GM12878 (cell line): Measurements from ENCODE around the gene CILP. TPM values are rescaled to one million over a fixed set of nuclear protein-coding genes. Genes with fewer than 3 reads are reported as not detected.

Source experiments
- ATAC-seq: fragments of 200-7000 bp; cut with Tn5 transposase; 3 replicates; pipeline ENCODE4 v1.9.1; 2020; ENCODE audit warnings: mild to moderate bottlenecking, moderate library complexity
- BruUV-seq: library from RNA; stranded (reverse); fragments of 400-500 nt; replicated peaks from 2 replicates; lab custom pipeline; 2021; lab: Mats Ljungman, UMichigan
- CTCF ChIA-PET: fragments of 300-600 bp; sonication (Branson Sonifier 250); formaldehyde crosslinking; extraction: SDS; loops from one replicate; lab custom pipeline; 2021; ENCODE audit warnings: inconsistent platforms; lab: Yijun Ruan, JAX
- POLR2A ChIA-PET: fragments of 350-600 bp; formaldehyde crosslinking; extraction: SDS; loops from one replicate; lab custom pipeline; 2021; ENCODE audit warnings: inconsistent platforms; lab: Charles Lee
- RAD21 ChIA-PET: fragments of 300-600 bp; sonication (Branson Sonifier 250); formaldehyde crosslinking; loops from one replicate; lab custom pipeline; 2023; ENCODE audit warnings: antibody characterized with exemption; ENCODE audit not compliant: unreplicated experiment; lab: Charles Lee
- SMC1A ChIA-PET: fragments of 300-600 bp; sonication (Branson Sonifier 250); formaldehyde crosslinking; loops from one replicate; lab custom pipeline; 2023; ENCODE audit not compliant: unreplicated experiment, uncharacterized antibody; lab: Charles Lee
- DNase-seq: peaks from one replicate; pipeline ENCODE4 v3.0.0-alpha.2; 2011; ENCODE audit warnings: low read depth, low spot score
- FAIRE-seq: peaks from 3 replicates; lab custom pipeline; 2011; peaks lifted over from hg19 to GRCh38; lab: Jason Lieb, UNC
- H2AFZ ChIP-seq: 2 replicates; pipeline ENCODE4 v1.6.0; 2011; ENCODE audit warnings: low read depth, low read length, control low read depth; ENCODE audit not compliant: control insufficient read depth
- H3K27ac ChIP-seq: 2 replicates; pipeline ENCODE4 v1.5.1; 2011; ENCODE audit warnings: control low read depth; ENCODE audit not compliant: control insufficient read depth, insufficient read depth
- H3K27me3 ChIP-seq, 2 experiments: replicated peaks in 1 of 2; 2 replicates each; pipeline versions ENCODE4 v1.6.0 to v1.6.1; 2011; ENCODE audit warnings: low read length in 1 of 2; ENCODE audit not compliant: control insufficient read depth in 2 of 2, insufficient read depth in 2 of 2
- H3K36me3 ChIP-seq, 2 experiments: 2 replicates each; pipeline ENCODE4 v1.5.1; 2011; ENCODE audit warnings: low read length in 1 of 2; ENCODE audit not compliant: control insufficient read depth in 2 of 2, insufficient read depth in 2 of 2
- H3K4me1 ChIP-seq: 2 replicates; pipeline ENCODE4 v1.6.1; 2011; ENCODE audit warnings: mild to moderate bottlenecking, low read length, moderate library complexity, mixed read lengths; ENCODE audit not compliant: control insufficient read depth, insufficient read depth
- H3K4me2 ChIP-seq: 2 replicates; pipeline ENCODE4 v1.6.0; 2011; ENCODE audit warnings: control low read depth; ENCODE audit not compliant: control insufficient read depth, insufficient read depth
- H3K4me3 ChIP-seq: fragments of 200-600 bp; sonication (generic); 2 replicates; pipeline ENCODE4 v1.5.1; 2016
- H3K79me2 ChIP-seq: 2 replicates; pipeline ENCODE4 v1.6.0; 2011; ENCODE audit warnings: low read length; ENCODE audit not compliant: control insufficient read depth, insufficient read depth
- H3K9ac ChIP-seq: 2 replicates; pipeline ENCODE4 v1.8.0; 2011; ENCODE audit warnings: low read length, control low read depth, mixed read lengths; ENCODE audit not compliant: control insufficient read depth, insufficient read depth
- H3K9me3 ChIP-seq: replicated peaks from 3 replicates; pipeline ENCODE4 v1.5.1; 2011; ENCODE audit warnings: mild to moderate bottlenecking, low read length; ENCODE audit not compliant: control insufficient read depth, insufficient read depth
- H4K20me1 ChIP-seq: 2 replicates; pipeline ENCODE4 v1.6.0; 2011; ENCODE audit not compliant: control insufficient read depth, insufficient read depth
- ATF7 ChIP-seq: fragments of 450-650 bp; IDR thresholded peaks from 2 replicates; pipeline ENCODE4 v1.6.1; 2016; ENCODE audit warnings: low read depth, mild to moderate bottlenecking
- CBX5 ChIP-seq: sonication (generic); IDR thresholded peaks from 2 replicates; pipeline ENCODE4 v1.6.1; 2016; ENCODE audit warnings: low read depth, moderate library complexity, mild to moderate bottlenecking, inconsistent platforms
- HCFC1 ChIP-seq: fragments of 150-350 bp; IDR thresholded peaks from 2 replicates; pipeline ENCODE4 v1.6.1; 2014; ENCODE audit warnings: low read length
- HDAC2 ChIP-seq: fragments of 200-600 bp; sonication (generic); IDR thresholded peaks from 2 replicates; pipeline ENCODE4 v1.6.1; 2017
- POU2F2 ChIP-seq: IDR thresholded peaks from 3 replicates; pipeline ENCODE4 v1.6.1; 2011; ENCODE audit warnings: low read depth, mild to moderate bottlenecking, low read length, borderline replicate concordance
- SRF ChIP-seq, 2 experiments: IDR thresholded peaks; 2 replicates each; pipeline ENCODE4 v1.6.1; 2011; ENCODE audit warnings: low read depth in 2 of 2, low read length in 2 of 2, mild to moderate bottlenecking in 1 of 2, moderate library complexity in 1 of 2
- WRNIP1 ChIP-seq: IDR thresholded peaks from 2 replicates; pipeline ENCODE4 v1.6.1; 2011; ENCODE audit warnings: low read depth, low read length, improper control_type of control experiment, borderline replicate concordance
- ZNF274 ChIP-seq: IDR thresholded peaks from one replicate; pipeline ENCODE4 v1.8.0; 2011; ENCODE audit not compliant: insufficient read length, insufficient read depth
- ZSCAN29 ChIP-seq: fragments of 450-650 bp; IDR thresholded peaks from 2 replicates; pipeline ENCODE4 v1.6.1; 2017; ENCODE audit warnings: mild to moderate bottlenecking, moderate library complexity
- WGBS: methylation state at CpG from one replicate; pipeline ENCODE4 v1.1.6; 2016; ENCODE audit warnings: low lambda C conversion rate; ENCODE audit not compliant: insufficient replicate concordance, insufficient coverage; ENCODE audit errors: missing lambda C conversion rate; 5-methylcytosine and 5-hydroxymethylcytosine counted together
- in situ Hi-C: fragments of 300-500 bp; cut with MboI; formaldehyde crosslinking; loops from 9 replicates; pipeline ENCODE4 v1.14.3; 2018; ENCODE audit warnings: mixed read lengths
- intact Hi-C: fragments of 100-400 bp; cut with micrococcal nuclease; formaldehyde crosslinking; loops from one replicate; pipeline ENCODE4 v1.14.2; 2022; ENCODE audit not compliant: unreplicated experiment
- polyA plus RNA-seq, 11 experiments: library from polyadenylated mRNA; depleted of rRNA in 4 of 11; unstranded in 6 of 11; stranded (reverse) in 5 of 11; fragments of >200 nt; fragmentation: Nextera tagmentation in 4 of 11; fragmentation: Illumina TruSeq in 1 of 11; extraction: Ambion mirVana in 4 of 11; extraction: Trizol in 1 of 11; gene quantifications; 1 replicate in 1 of 11; 2 replicates in 10 of 11; pipeline versions ENCODE4 v1.2.1 to v1.2.3, GENCODE V29; 2011 to 2016; ENCODE audit warnings: inconsistent platforms in 2 of 11, missing spikeins in 2 of 11, low read depth in 1 of 11
- total RNA-seq, 4 experiments: library from RNA; depleted of rRNA in 3 of 4; stranded (reverse); fragments of >200 nt in 3 of 4; fragmentation: Illumina TruSeq in 1 of 4; extraction: Trizol in 1 of 4; gene quantifications; 2 replicates each; pipeline versions ENCODE4 v1.2.1 to v1.2.3, GENCODE V29; 2013 to 2021
- TF ChIP-seq, protein P1 (sequence below): fragments of 450-650 bp; IDR thresholded peaks from 2 replicates; pipeline ENCODE4 v1.6.1; 2017; ENCODE audit warnings: borderline replicate concordance
- TF ChIP-seq, protein P2 (sequence below): fragments of 450-650 bp; IDR thresholded peaks from 2 replicates; pipeline ENCODE4 v1.6.1; 2017; ENCODE audit warnings: low read depth, mild to moderate bottlenecking, moderate library complexity
- TF ChIP-seq, protein P3 (sequence below): fragments of 450-650 bp; IDR thresholded peaks from 2 replicates; pipeline ENCODE4 v1.6.1; 2016; ENCODE audit warnings: mild to moderate bottlenecking, moderate library complexity, borderline replicate concordance

CILP gene
- total and polyA plus RNA-seq, 10 of the 15 experiments (the other 5 are each of a cell fraction or from before 2014, with no cell fraction given), result 0.03 to 0.06 (median 0.04) TPM; not detected in 4

DNA sequence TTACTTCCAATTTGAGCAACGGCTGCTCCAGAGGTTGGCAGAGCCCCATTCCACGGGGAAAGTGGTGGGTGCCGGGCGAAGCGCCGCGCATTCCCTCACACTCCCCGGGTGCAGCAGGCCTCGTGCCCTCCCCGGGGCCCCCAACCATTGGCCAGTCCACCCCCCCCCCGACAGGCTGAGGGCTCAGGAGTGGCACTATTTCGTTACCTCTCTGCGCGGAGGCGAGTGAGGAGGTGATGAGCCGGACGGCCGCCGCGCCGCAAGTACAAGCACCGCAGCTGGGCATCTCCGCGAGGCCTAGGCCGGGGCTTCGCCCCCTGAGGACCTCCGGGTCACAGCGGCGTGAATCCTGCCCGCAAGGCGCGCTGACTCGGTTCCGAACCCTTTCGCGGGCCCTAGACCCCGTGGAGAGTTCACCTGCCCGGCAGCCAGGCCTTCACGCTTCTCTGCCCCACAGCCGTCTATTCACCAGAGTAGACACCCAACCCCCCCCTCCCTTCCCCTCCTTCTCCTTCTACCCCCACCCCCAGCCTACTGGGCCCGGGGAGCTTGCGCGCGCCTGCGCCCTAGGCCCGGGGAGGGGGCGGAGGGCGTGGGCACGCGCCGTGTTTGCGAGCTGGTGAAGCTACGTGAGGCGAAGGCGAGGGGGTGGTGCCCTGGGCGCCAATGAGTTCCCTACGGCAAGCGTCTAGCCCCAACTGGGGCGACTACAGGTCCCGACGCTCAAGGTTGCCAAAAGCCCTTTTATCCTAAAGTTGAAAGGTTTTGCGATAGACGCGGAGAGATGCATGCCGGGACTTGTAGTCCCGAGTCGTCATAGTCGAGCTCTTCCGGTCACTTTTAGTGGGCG, 26.2 kb downstream of the CILP start, which contains the start of gene CLPX:
Gene CLPX (minus strand): TSS at position 475 of the 850 bp plus-strand sequence. CDS start 189 bp downstream, at position 286.
- Histone ChIP-seq H3K27me3 (no peaks in the 10 kb centered on the region), H3K79me2 (peaks cover 45% of the 10 kb centered on the region), H3K4me1 (peaks cover 3% of the 10 kb centered on the region; the same call in 1 of the 2 replicates), H3K4me3 (peak within 1 kb of the TSS; percentile 94), H3K9me3 (no peaks in the 10 kb centered on the region), H3K9ac (peak within 1 kb of the TSS; percentile 84), H3K36me3 (no peaks in the 10 kb centered on the region), H4K20me1 (no peaks in the 10 kb centered on the region), H2AFZ (peak within 1 kb of the TSS; percentile 100), H3K27ac (peak within 1 kb of the TSS; percentile 89), H3K4me2 (peak within 1 kb of the TSS; percentile 90)
- peak; percentile 88 for ATAC-seq
- BruUV-seq, result TSS peak; percentile 64
- WGBS, result 2% methylated on average over 62 of the region's 70 CpGs
- ChIA-PET RAD21 (interaction anchor here (0.5 to 2.6 kb wide), 11 partner anchors 24 to 643 kb away, joined by 3 to 15 read pairs (median 4); partner anchors contain the start of genes PARP16, PDCD7 and RNU5B-1), CTCF (interaction anchor here (0.7 to 3.5 kb wide), 11 partner anchors 9 to 256 kb away, joined by 3 to 22 read pairs (median 4); partner anchors contain the start of gene PARP16), POLR2A (interaction anchor here (0.6 to 2.0 kb wide), 16 partner anchors 8 to 629 kb away, joined by 3 to 21 read pairs (median 4); partner anchors contain the start of genes PARP16, PDCD7 and RNU5B-1), SMC1A (interaction anchor here (0.8 to 3.0 kb wide), 6 partner anchors 24 to 115 kb away, joined by 3 to 17 read pairs (median 7); partner anchors contain the start of gene PARP16)
- FAIRE-seq, result no peak
- intact Hi-C loops (loop anchor here (2.0 to 5.0 kb wide), 2 partner anchors 102 to 133 kb away; partner anchors contain the start of gene PARP16), in situ Hi-C loops (loop anchor here (5.0 kb wide), 1 partner anchor 112 kb away; the partner anchor contains the start of gene RNU5A-1)
- peak; percentile 90 for DNase-seq
- TF ChIP-seq WRNIP1, result no peak
- no peak for TF ChIP-seq ZNF274
- no peak for TF ChIP-seq SRF (IDR thresholded peaks at IDR 0.05; ENCODE audit: low read depth in 2 of 2, low read length in 2 of 2)
- no peak; the same call in 1 of the 2 replicates for TF ChIP-seq ATF7
- TF ChIP-seq ZSCAN29, result no peak
- TF ChIP-seq POU2F2, result 0 out of 3 replicates have a peak, but pooled peaks have one; percentile 50
- TF ChIP-seq, protein P1, sequence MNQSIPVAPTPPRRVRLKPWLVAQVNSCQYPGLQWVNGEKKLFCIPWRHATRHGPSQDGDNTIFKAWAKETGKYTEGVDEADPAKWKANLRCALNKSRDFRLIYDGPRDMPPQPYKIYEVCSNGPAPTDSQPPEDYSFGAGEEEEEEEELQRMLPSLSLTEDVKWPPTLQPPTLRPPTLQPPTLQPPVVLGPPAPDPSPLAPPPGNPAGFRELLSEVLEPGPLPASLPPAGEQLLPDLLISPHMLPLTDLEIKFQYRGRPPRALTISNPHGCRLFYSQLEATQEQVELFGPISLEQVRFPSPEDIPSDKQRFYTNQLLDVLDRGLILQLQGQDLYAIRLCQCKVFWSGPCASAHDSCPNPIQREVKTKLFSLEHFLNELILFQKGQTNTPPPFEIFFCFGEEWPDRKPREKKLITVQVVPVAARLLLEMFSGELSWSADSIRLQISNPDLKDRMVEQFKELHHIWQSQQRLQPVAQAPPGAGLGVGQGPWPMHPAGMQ, result no peak
- TF ChIP-seq, protein P2, sequence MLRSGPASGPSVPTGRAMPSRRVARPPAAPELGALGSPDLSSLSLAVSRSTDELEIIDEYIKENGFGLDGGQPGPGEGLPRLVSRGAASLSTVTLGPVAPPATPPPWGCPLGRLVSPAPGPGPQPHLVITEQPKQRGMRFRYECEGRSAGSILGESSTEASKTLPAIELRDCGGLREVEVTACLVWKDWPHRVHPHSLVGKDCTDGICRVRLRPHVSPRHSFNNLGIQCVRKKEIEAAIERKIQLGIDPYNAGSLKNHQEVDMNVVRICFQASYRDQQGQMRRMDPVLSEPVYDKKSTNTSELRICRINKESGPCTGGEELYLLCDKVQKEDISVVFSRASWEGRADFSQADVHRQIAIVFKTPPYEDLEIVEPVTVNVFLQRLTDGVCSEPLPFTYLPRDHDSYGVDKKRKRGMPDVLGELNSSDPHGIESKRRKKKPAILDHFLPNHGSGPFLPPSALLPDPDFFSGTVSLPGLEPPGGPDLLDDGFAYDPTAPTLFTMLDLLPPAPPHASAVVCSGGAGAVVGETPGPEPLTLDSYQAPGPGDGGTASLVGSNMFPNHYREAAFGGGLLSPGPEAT, result peak; percentile 40; the same call in 1 of the 2 replicates
- TF ChIP-seq, protein P3, sequence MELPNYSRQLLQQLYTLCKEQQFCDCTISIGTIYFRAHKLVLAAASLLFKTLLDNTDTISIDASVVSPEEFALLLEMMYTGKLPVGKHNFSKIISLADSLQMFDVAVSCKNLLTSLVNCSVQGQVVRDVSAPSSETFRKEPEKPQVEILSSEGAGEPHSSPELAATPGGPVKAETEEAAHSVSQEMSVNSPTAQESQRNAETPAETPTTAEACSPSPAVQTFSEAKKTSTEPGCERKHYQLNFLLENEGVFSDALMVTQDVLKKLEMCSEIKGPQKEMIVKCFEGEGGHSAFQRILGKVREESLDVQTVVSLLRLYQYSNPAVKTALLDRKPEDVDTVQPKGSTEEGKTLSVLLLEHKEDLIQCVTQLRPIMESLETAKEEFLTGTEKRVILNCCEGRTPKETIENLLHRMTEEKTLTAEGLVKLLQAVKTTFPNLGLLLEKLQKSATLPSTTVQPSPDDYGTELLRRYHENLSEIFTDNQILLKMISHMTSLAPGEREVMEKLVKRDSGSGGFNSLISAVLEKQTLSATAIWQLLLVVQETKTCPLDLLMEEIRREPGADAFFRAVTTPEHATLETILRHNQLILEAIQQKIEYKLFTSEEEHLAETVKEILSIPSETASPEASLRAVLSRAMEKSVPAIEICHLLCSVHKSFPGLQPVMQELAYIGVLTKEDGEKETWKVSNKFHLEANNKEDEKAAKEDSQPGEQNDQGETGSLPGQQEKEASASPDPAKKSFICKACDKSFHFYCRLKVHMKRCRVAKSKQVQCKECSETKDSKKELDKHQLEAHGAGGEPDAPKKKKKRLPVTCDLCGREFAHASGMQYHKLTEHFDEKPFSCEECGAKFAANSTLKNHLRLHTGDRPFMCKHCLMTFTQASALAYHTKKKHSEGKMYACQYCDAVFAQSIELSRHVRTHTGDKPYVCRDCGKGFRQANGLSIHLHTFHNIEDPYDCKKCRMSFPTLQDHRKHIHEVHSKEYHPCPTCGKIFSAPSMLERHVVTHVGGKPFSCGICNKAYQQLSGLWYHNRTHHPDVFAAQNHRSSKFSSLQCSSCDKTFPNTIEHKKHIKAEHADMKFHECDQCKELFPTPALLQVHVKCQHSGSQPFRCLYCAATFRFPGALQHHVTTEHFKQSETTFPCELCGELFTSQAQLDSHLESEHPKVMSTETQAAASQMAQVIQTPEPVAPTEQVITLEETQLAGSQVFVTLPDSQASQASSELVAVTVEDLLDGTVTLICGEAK, result peak; percentile 73; the same call in 1 of the 2 replicates
- TF ChIP-seq CBX5, result no peak
- TF ChIP-seq HCFC1, result peak; percentile 87
- TF ChIP-seq HDAC2, result no peak
